NT2/D1 (cell line): Measurements from ENCODE around the gene NDUFAF3.
A peak's percentile ranks its signal among the peaks of the same experiment; 100 is the strongest.
"Not testable (repeated sequence)": the region's sequence is repeated elsewhere in the genome, so short reads cannot be mapped to it uniquely, and the experiment has no call there.

ENCODE experiments used
- DNase-seq: peaks from one replicate; pipeline ENCODE4 v3.0.0-alpha.2; 2011; ENCODE audit warnings: low read depth, low spot score
- H3K27me3 ChIP-seq: 2 replicates; pipeline ENCODE4 v1.6.0; 2011; ENCODE audit warnings: mild to moderate bottlenecking; ENCODE audit not compliant: insufficient read length, insufficient read depth
- H3K36me3 ChIP-seq: 2 replicates; pipeline ENCODE4 v1.6.1; 2011; ENCODE audit warnings: mild to moderate bottlenecking, low read length, mixed read lengths; ENCODE audit not compliant: insufficient read depth, insufficient read length
- H3K4me1 ChIP-seq: 2 replicates; pipeline ENCODE4 v1.5.1; 2011; ENCODE audit not compliant: insufficient read depth, insufficient read length
- H3K4me3 ChIP-seq: 2 replicates; pipeline ENCODE4 v1.5.1; 2011; ENCODE audit warnings: low read depth; ENCODE audit not compliant: insufficient read length
- H3K9ac ChIP-seq: 2 replicates; pipeline ENCODE4 v1.6.0; 2011; ENCODE audit warnings: low read depth; ENCODE audit not compliant: insufficient read length
- H3K9me3 ChIP-seq: 2 replicates; pipeline ENCODE4 v1.5.1; 2011; ENCODE audit warnings: mild to moderate bottlenecking, low read length; ENCODE audit not compliant: insufficient read depth
- SUZ12 ChIP-seq: IDR thresholded peaks from 2 replicates; pipeline ENCODE4 v1.6.1; 2011; ENCODE audit not compliant: insufficient read length, insufficient read depth; ENCODE audit errors: extremely low read depth
- YY1 ChIP-seq: IDR thresholded peaks from 2 replicates; pipeline ENCODE4 v1.6.1; 2011; ENCODE audit not compliant: insufficient read length, insufficient read depth
- ZNF274 ChIP-seq: IDR thresholded peaks from 2 replicates; pipeline ENCODE4 v1.6.1; 2011; ENCODE audit warnings: mild to moderate bottlenecking, low read depth, low read length

NDUFAF3 gene

GRCh38 chr3:49004352-49005302 lies 17.3 kb upstream of the NDUFAF3 start:
- H3K36me3 ChIP-seq, result peaks cover 15% of the 10 kb centered on the region
- no peak overlapping the region for H3K4me3 ChIP-seq
- H3K9ac ChIP-seq, result no peak overlapping the region
- no peak for TF ChIP-seq YY1
- no peak for TF ChIP-seq ZNF274
- TF ChIP-seq SUZ12, result no peak
- H3K27me3 ChIP-seq, result no peaks in the 10 kb centered on the region
- no peaks in the 10 kb centered on the region for H3K9me3 ChIP-seq
- H3K4me1 ChIP-seq, result peaks cover 10% of the 10 kb centered on the region
- no peak for DNase-seq

GRCh38 chr3:49005303-49005680 lies 16.6 kb upstream of the NDUFAF3 start:
- H3K4me1 ChIP-seq, result peaks cover 9% of the 10 kb centered on the region
- DNase-seq, result no peak
- H3K27me3 ChIP-seq, result no peaks in the 10 kb centered on the region
- no peak overlapping the region for H3K4me3 ChIP-seq
- H3K36me3 ChIP-seq, result peaks cover 20% of the 10 kb centered on the region
- H3K9ac ChIP-seq, result no peak overlapping the region
- TF ChIP-seq ZNF274 (no peak), YY1 (no peak), SUZ12 (no peak)
- no peaks in the 10 kb centered on the region for H3K9me3 ChIP-seq

- TF ChIP-seq SUZ12 (no peak), YY1 (no peak), ZNF274 (no peak)
- Histone ChIP-seq H3K4me3 (no peak overlapping the region), H3K4me1 (peaks cover 4% of the 10 kb centered on the region), H3K36me3 (peaks cover 21% of the 10 kb centered on the region), H3K27me3 (no peaks in the 10 kb centered on the region), H3K9ac (peak overlapping the region; percentile 100), H3K9me3 (no peaks in the 10 kb centered on the region)
- DNase-seq, result no peak
Observed at GRCh38 chr3:49005998-49006397, 15.9 kb upstream of the NDUFAF3 start.

- H3K9me3 ChIP-seq, result no peaks in the 10 kb centered on the region
- H3K9ac ChIP-seq, result peak overlapping the region; percentile 100
- no peak for DNase-seq
- peaks cover 4% of the 10 kb centered on the region for H3K4me1 ChIP-seq
- H3K27me3 ChIP-seq, result no peaks in the 10 kb centered on the region
- no peak for TF ChIP-seq ZNF274
- TF ChIP-seq YY1, result no peak
- TF ChIP-seq SUZ12, result no peak
- H3K36me3 ChIP-seq, result peaks cover 25% of the 10 kb centered on the region
- H3K4me3 ChIP-seq, result peak overlapping the region; percentile 99
Observed at GRCh38 chr3:49006408-49007067, 15.4 kb upstream of the NDUFAF3 start.

GRCh38 chr3:49007068-49007770 lies 14.7 kb upstream of the NDUFAF3 start, which contains the start of gene WDR6:
Gene WDR6, plus strand, starts transcription at chr3:49007391. Its CDS starts 41 bp downstream, at chr3:49007432.
- Histone ChIP-seq H3K9me3 (no peaks in the 10 kb centered on the region), H3K36me3 (peaks cover 32% of the 10 kb centered on the region), H3K4me3 (peak within 1 kb of the TSS; percentile 99), H3K9ac (peak within 1 kb of the TSS; percentile 100), H3K27me3 (no peaks in the 10 kb centered on the region), H3K4me1 (peaks cover 4% of the 10 kb centered on the region)
- peak; percentile 97 for DNase-seq
- TF ChIP-seq SUZ12 (no peak), YY1 (no peak), ZNF274 (no peak)

GRCh38 chr3:49007771-49008528 lies 14.0 kb upstream of the NDUFAF3 start:
- TF ChIP-seq YY1, result no peak
- TF ChIP-seq SUZ12, result no peak
- TF ChIP-seq ZNF274, result no peak
- peak; percentile 75 for DNase-seq
- peaks cover 39% of the 10 kb centered on the region for H3K36me3 ChIP-seq
- H3K9ac ChIP-seq, result peak overlapping the region; percentile 100
- H3K27me3 ChIP-seq, result no peaks in the 10 kb centered on the region
- peaks cover 8% of the 10 kb centered on the region for H3K4me1 ChIP-seq
- no peaks in the 10 kb centered on the region for H3K9me3 ChIP-seq
- H3K4me3 ChIP-seq, result peak overlapping the region; percentile 99

- Histone ChIP-seq H3K4me1 (peaks cover 15% of the 10 kb centered on the region), H3K9ac (peak overlapping the region; percentile 100), H3K36me3 (peaks cover 46% of the 10 kb centered on the region), H3K4me3 (peak overlapping the region; percentile 57)
- H3K27me3 ChIP-seq, DNase-seq, H3K9me3 ChIP-seq: not testable (repeated sequence)
Observed at GRCh38 chr3:49008627-49009026, 13.3 kb upstream of the NDUFAF3 start.
